ENCODE data around the gene GFOD1.

Gene GFOD1

GRCh38 chr6:13351271-13351670 is 136.1 kb downstream of the GFOD1 start:
- H3K27ac Mint-ChIP-seq: no peak overlapping the region
- no peak overlapping the region for H3K4me3 Mint-ChIP-seq
- no peaks in the 10 kb centered on the region for H3K9me3 Mint-ChIP-seq
- H3K27me3 Mint-ChIP-seq: no peaks in the 10 kb centered on the region
- H3K36me3 Mint-ChIP-seq: peaks cover 1% of the 10 kb centered on the region
- H3K4me1 Mint-ChIP-seq: peaks cover 32% of the 10 kb centered on the region

- H3K36me3 Mint-ChIP-seq: peaks cover 1% of the 10 kb centered on the region
- H3K4me1 Mint-ChIP-seq: peaks cover 19% of the 10 kb centered on the region
- H3K27ac Mint-ChIP-seq: no peak overlapping the region
- no peaks in the 10 kb centered on the region for H3K9me3 Mint-ChIP-seq
- H3K4me3 Mint-ChIP-seq: no peak overlapping the region
- H3K27me3 Mint-ChIP-seq: no peaks in the 10 kb centered on the region
These were observed 137.4 kb downstream of the GFOD1 start for GRCh38 chr6:13349811-13350506.

- Mint-ChIP-seq H3K4me1 (peaks cover 6% of the 10 kb centered on the region), H3K4me3 (no peak overlapping the region), H3K9me3 (no peaks in the 10 kb centered on the region), H3K27ac (no peak overlapping the region), H3K27me3 (no peaks in the 10 kb centered on the region), H3K36me3 (no peaks in the 10 kb centered on the region)
These were observed 138.9 kb downstream of the GFOD1 start for GRCh38 chr6:13348334-13349113.

GRCh38 chr6:13346245-13346644 is 141.2 kb downstream of the GFOD1 start:
- no peaks in the 10 kb centered on the region for H3K4me1 Mint-ChIP-seq
- peaks cover 8% of the 10 kb centered on the region for H3K9me3 Mint-ChIP-seq
- no peak overlapping the region for H3K4me3 Mint-ChIP-seq
- no peak overlapping the region for H3K27ac Mint-ChIP-seq
- peaks cover 4% of the 10 kb centered on the region for H3K36me3 Mint-ChIP-seq
- H3K27me3 Mint-ChIP-seq: no peaks in the 10 kb centered on the region

GRCh38 chr6:13342414-13343019 is 144.9 kb downstream of the GFOD1 start:
- Mint-ChIP-seq H3K27ac (no peak overlapping the region), H3K4me3 (no peak overlapping the region), H3K9me3 (peaks cover 8% of the 10 kb centered on the region), H3K27me3 (no peaks in the 10 kb centered on the region), H3K4me1 (no peaks in the 10 kb centered on the region), H3K36me3 (peaks cover 4% of the 10 kb centered on the region)

GRCh38 chr6:13339863-13340630 is 147.4 kb downstream of the GFOD1 start:
- H3K4me3 Mint-ChIP-seq: no peak overlapping the region
- H3K9me3 Mint-ChIP-seq: peaks cover 8% of the 10 kb centered on the region
- peaks cover 4% of the 10 kb centered on the region for H3K36me3 Mint-ChIP-seq
- H3K4me1 Mint-ChIP-seq: peaks cover 6% of the 10 kb centered on the region
- H3K27me3 Mint-ChIP-seq: no peaks in the 10 kb centered on the region
- H3K27ac Mint-ChIP-seq: no peak overlapping the region

GRCh38 chr6:13338038-13338437 is 149.4 kb downstream of the GFOD1 start:
- peaks cover 4% of the 10 kb centered on the region for H3K36me3 Mint-ChIP-seq
- H3K9me3 Mint-ChIP-seq: peaks cover 8% of the 10 kb centered on the region
- H3K4me3 Mint-ChIP-seq: no peak overlapping the region
- H3K27ac Mint-ChIP-seq: no peak overlapping the region
- peaks cover 10% of the 10 kb centered on the region for H3K4me1 Mint-ChIP-seq
- H3K27me3 Mint-ChIP-seq: no peaks in the 10 kb centered on the region

- no peak overlapping the region for H3K4me3 Mint-ChIP-seq
These were observed 150.8 kb downstream of the GFOD1 start for GRCh38 chr6:13336553-13336952.

GRCh38 chr6:13334953-13335352 is 152.4 kb downstream of the GFOD1 start:
- no peaks in the 10 kb centered on the region for H3K9me3 Mint-ChIP-seq
- H3K27me3 Mint-ChIP-seq: no peaks in the 10 kb centered on the region
- no peaks in the 10 kb centered on the region for H3K36me3 Mint-ChIP-seq
- no peak overlapping the region for H3K4me3 Mint-ChIP-seq
- peak overlapping the region; percentile 19 for H3K27ac Mint-ChIP-seq
- H3K4me1 Mint-ChIP-seq: peaks cover 10% of the 10 kb centered on the region

More at GRCh38 chr6:13336553-13336952, 150.8 kb downstream of the GFOD1 start:
- Mint-ChIP-seq H3K9me3 (no peaks in the 10 kb centered on the region), H3K27me3 (no peaks in the 10 kb centered on the region), H3K27ac (no peak overlapping the region), H3K36me3 (no peaks in the 10 kb centered on the region), H3K4me1 (peaks cover 10% of the 10 kb centered on the region)

- Mint-ChIP-seq H3K9me3 (no peaks in the 10 kb centered on the region), H3K4me3 (no peak overlapping the region), H3K27me3 (no peaks in the 10 kb centered on the region), H3K36me3 (no peaks in the 10 kb centered on the region), H3K27ac (no peak overlapping the region), H3K4me1 (peaks cover 23% of the 10 kb centered on the region)
These were observed 155.1 kb downstream of the GFOD1 start for GRCh38 chr6:13332349-13332706.

- no peaks in the 10 kb centered on the region for H3K27me3 Mint-ChIP-seq
- H3K36me3 Mint-ChIP-seq: no peaks in the 10 kb centered on the region
- no peak overlapping the region for H3K4me3 Mint-ChIP-seq
- no peaks in the 10 kb centered on the region for H3K9me3 Mint-ChIP-seq
- no peak overlapping the region for H3K27ac Mint-ChIP-seq
- peaks cover 29% of the 10 kb centered on the region for H3K4me1 Mint-ChIP-seq
These were observed 155.7 kb downstream of the GFOD1 start for GRCh38 chr6:13331516-13332348.

GRCh38 chr6:13328875-13329183 is 158.6 kb downstream of the GFOD1 start:
- Mint-ChIP-seq H3K27ac (peak overlapping the region; percentile 94), H3K4me1 (peaks cover 26% of the 10 kb centered on the region), H3K9me3 (no peaks in the 10 kb centered on the region), H3K36me3 (peaks cover 4% of the 10 kb centered on the region), H3K4me3 (peak overlapping the region; percentile 93), H3K27me3 (no peaks in the 10 kb centered on the region)

- Mint-ChIP-seq H3K9me3 (no peaks in the 10 kb centered on the region), H3K4me1 (peaks cover 26% of the 10 kb centered on the region), H3K4me3 (peak within 1 kb of the TSS; percentile 93), H3K27me3 (no peaks in the 10 kb centered on the region), H3K27ac (peak within 1 kb of the TSS; percentile 94), H3K36me3 (peaks cover 7% of the 10 kb centered on the region)
These were observed 159.1 kb downstream of the GFOD1 start, which contains the start of gene TBC1D7 for GRCh38 chr6:13328076-13328874. Gene TBC1D7, minus strand, starts transcription at chr6:13328537. Its CDS starts 1,639 bp downstream, at chr6:13326898.

GRCh38 chr6:13327691-13328075 is 159.7 kb downstream of the GFOD1 start:
- peak overlapping the region; percentile 85 for H3K27ac Mint-ChIP-seq
- H3K36me3 Mint-ChIP-seq: peaks cover 7% of the 10 kb centered on the region
- no peaks in the 10 kb centered on the region for H3K27me3 Mint-ChIP-seq
- H3K4me1 Mint-ChIP-seq: peaks cover 26% of the 10 kb centered on the region
- H3K4me3 Mint-ChIP-seq: peak overlapping the region; percentile 93
- H3K9me3 Mint-ChIP-seq: no peaks in the 10 kb centered on the region
